Activated CD4-positive, alpha-beta T cell treated with anti-CD3 and anti-CD28 coated beads for 36 hours (primary cell): Measurements from ENCODE around the gene SCN2A. TPM values are rescaled to one million over a fixed set of nuclear protein-coding genes. Genes with fewer than 3 reads are reported as not detected.
"Not testable (repeated sequence)": the region's sequence is repeated elsewhere in the genome, so short reads cannot be mapped to it uniquely, and the experiment has no call there.

Experiments used
- ATAC-seq: fragments of 200-7000 bp; cut with Tn5 transposase; one replicate; pipeline ENCODE4 v1.10.0; 2021; ENCODE audit warnings: mild to moderate bottlenecking, moderate library complexity
- CTCF ChIA-PET: fragments of 350-600 bp; sonication (Branson Sonifier 250); formaldehyde crosslinking; loops from one replicate; lab custom pipeline; 2021; ENCODE audit warnings: antibody characterized with exemption; lab: Charles Lee
- POLR2A ChIA-PET: fragments of 350-600 bp; sonication (Branson Sonifier 250); formaldehyde crosslinking; loops from one replicate; lab custom pipeline; 2021; ENCODE audit warnings: antibody characterized with exemption, inconsistent platforms; lab: Charles Lee
- DNase-seq: peaks from one replicate; pipeline ENCODE4 v3.0.0-alpha.2; 2020
- H3K27ac Mint-ChIP-seq: one replicate; pipeline ENCODE4 v1.8.0; 2021; ENCODE audit warnings: mixed read lengths
- H3K27me3 Mint-ChIP-seq: one replicate; pipeline ENCODE4 v1.8.0; 2021; ENCODE audit warnings: mixed read lengths
- H3K36me3 Mint-ChIP-seq: one replicate; pipeline ENCODE4 v1.8.0; 2021; ENCODE audit warnings: low read depth, mixed read lengths
- H3K4me1 Mint-ChIP-seq: one replicate; pipeline ENCODE4 v1.8.0; 2021; ENCODE audit warnings: mixed read lengths
- H3K4me3 Mint-ChIP-seq: one replicate; pipeline ENCODE4 v1.8.0; 2021; ENCODE audit warnings: mild to moderate bottlenecking, moderate library complexity, mixed read lengths
- H3K9me3 Mint-ChIP-seq: one replicate; pipeline ENCODE4 v1.8.0; 2021; ENCODE audit warnings: low read depth, mixed read lengths
- intact Hi-C, 2 experiments: fragments of 100-400 bp; cut with DNase I in 1 of 2; cut with micrococcal nuclease in 1 of 2; formaldehyde crosslinking; loops; one replicate each; pipeline versions ENCODE4 v1.14.2 to v1.15.1; 2022 to 2024; cut with DNase I, micrococcal nuclease
- total RNA-seq, 2 experiments: library from RNA; stranded (reverse); gene quantifications; one replicate each; pipeline ENCODE4 v1.2.3, GENCODE V29; 2021

Gene SCN2A
- total RNA-seq, 2 experiments from 2014 or later, result 0.07 to 0.14 TPM

DNA sequence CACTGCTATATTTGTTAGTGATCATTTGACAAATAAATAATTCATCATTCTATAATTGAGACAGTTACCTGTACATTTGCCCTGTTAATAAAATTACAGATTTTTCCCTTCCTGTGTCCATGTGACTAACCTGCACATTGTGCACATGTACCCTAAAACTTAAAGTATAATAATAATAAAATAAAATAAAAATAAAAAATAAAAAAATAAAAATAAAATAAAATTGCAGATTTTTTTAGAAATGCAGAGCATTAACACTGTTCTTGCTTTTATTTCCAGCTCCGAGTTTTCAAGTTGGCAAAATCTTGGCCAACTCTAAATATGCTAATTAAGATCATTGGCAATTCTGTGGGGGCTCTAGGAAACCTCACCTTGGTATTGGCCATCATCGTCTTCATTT, 105.1 kb downstream of the SCN2A start:
- H3K27ac Mint-ChIP-seq, DNase-seq, H3K4me3 Mint-ChIP-seq, H3K36me3 Mint-ChIP-seq, POLR2A ChIA-PET, H3K27me3 Mint-ChIP-seq, ATAC-seq, H3K4me1 Mint-ChIP-seq, intact Hi-C loops, H3K9me3 Mint-ChIP-seq: not testable (repeated sequence)
- CTCF ChIA-PET, result interaction anchor here (1.2 kb wide), 1 partner anchor 12 kb away, joined by 3 read pairs; no protein-coding TSS in a partner anchor

DNA sequence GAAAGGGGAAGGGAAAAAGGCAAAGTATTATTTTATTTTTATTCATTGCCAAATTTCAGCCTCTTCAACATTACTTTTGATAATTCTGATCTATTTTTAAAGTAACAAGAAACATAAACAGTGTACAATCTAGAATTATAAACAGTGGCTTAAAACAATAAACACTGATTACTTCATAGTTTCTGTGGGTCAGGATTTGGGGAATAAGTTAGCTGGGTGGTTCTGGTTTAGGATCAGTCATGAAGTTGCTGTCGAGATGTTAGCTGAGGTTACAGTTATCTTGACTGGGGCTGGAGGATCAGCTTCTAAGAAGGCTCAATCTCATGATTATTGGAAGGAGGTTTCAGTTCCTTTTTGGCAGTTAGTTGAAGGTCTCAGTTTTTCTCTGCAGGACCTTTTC, 109.2 kb downstream of the SCN2A start:
- no peaks in the 10 kb centered on the region for H3K27me3 Mint-ChIP-seq
- intact Hi-C loops, result no loop called here
- no peak overlapping the region for H3K4me3 Mint-ChIP-seq
- DNase-seq (no peak), ATAC-seq (no peak)
- ChIA-PET POLR2A (no interaction called here), CTCF (no interaction called here)
- H3K9me3 Mint-ChIP-seq, result no peaks in the 10 kb centered on the region
- H3K36me3 Mint-ChIP-seq, result no peaks in the 10 kb centered on the region
- no peaks in the 10 kb centered on the region for H3K4me1 Mint-ChIP-seq
- no peak overlapping the region for H3K27ac Mint-ChIP-seq

DNA sequence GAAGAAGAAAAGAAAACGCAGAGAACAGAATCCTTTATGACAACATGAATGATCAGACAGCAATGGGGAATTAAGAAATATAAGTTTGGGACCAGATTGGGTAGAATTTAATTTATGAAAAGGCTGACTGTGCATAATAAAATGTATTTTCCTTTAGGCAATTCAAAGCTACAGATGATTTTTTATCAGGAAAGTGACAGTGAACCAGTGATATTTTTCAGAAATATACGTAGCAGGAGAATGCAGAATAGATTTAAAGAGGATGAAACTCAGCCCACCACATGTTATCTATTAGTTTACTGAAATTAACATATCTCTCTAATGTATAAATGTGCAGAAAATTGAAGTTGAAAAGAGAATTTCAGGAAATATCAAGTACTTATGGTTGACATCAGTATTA, 110.0 kb downstream of the SCN2A start:
- H3K27me3 Mint-ChIP-seq, result no peaks in the 10 kb centered on the region
- POLR2A ChIA-PET, result no interaction called here
- no peaks in the 10 kb centered on the region for H3K36me3 Mint-ChIP-seq
- ATAC-seq, result no peak
- intact Hi-C loops, result no loop called here
- H3K9me3 Mint-ChIP-seq, result no peaks in the 10 kb centered on the region
- CTCF ChIA-PET, result no interaction called here
- no peak overlapping the region for H3K4me3 Mint-ChIP-seq
- no peak for DNase-seq
- H3K27ac Mint-ChIP-seq, result no peak overlapping the region
- no peaks in the 10 kb centered on the region for H3K4me1 Mint-ChIP-seq

DNA sequence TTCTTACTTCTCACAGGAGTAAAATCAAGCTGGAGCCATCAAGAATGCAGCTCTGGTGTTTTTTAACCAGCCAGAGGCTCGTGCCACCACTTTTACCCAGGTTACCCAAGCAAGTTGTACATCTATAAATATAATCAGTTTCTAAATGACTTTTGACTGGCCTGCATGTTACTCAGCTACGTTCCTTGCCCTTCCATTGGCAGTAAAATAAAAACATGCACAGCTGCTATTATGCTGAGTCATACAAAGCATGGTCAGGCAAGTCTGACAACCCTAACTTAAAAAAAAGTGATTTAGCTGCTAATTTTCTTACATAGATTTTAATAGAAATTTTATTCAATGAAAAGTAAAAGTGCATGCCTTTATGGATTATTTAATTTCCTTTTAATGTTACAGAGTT, 118.5 kb downstream of the SCN2A start:
- Mint-ChIP-seq H3K36me3 (no peaks in the 10 kb centered on the region), H3K4me1 (no peaks in the 10 kb centered on the region), H3K27me3 (no peaks in the 10 kb centered on the region), H3K4me3 (no peak overlapping the region), H3K9me3 (no peaks in the 10 kb centered on the region), H3K27ac (no peak overlapping the region)
- ChIA-PET CTCF (interaction anchor here (1.8 kb wide), 1 partner anchor 8 kb away, joined by 4 read pairs; no protein-coding TSS in a partner anchor), POLR2A (no interaction called here)
- intact Hi-C loops, result no loop called here
- DNase-seq (no peak), ATAC-seq (no peak)

DNA sequence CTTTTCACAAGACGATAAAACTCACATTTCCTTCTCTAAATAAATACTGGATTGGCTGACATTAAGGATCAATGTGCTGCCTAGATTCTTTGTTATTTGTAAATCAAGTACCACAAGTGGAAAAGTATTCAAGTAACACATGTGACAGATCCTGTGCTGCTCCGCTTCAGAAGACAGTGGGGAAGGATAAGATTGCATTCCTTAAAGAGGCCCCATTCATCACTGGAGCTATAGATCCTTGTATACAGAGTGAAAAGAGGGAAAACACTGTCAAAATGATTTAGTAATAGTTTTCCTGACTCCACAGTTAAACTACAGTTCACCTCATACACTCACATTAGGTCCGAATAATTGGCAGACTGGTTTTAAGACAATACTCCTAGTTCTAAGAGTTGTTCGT, 122.3 kb downstream of the SCN2A start:
- no peak overlapping the region for H3K4me3 Mint-ChIP-seq
- H3K27me3 Mint-ChIP-seq, result no peaks in the 10 kb centered on the region
- H3K36me3 Mint-ChIP-seq, result no peaks in the 10 kb centered on the region
- ChIA-PET POLR2A (no interaction called here), CTCF (no interaction called here)
- ATAC-seq (no peak), DNase-seq (no peak)
- no peaks in the 10 kb centered on the region for H3K9me3 Mint-ChIP-seq
- H3K27ac Mint-ChIP-seq, result no peak overlapping the region
- no peaks in the 10 kb centered on the region for H3K4me1 Mint-ChIP-seq
- intact Hi-C loops, result no loop called here

DNA sequence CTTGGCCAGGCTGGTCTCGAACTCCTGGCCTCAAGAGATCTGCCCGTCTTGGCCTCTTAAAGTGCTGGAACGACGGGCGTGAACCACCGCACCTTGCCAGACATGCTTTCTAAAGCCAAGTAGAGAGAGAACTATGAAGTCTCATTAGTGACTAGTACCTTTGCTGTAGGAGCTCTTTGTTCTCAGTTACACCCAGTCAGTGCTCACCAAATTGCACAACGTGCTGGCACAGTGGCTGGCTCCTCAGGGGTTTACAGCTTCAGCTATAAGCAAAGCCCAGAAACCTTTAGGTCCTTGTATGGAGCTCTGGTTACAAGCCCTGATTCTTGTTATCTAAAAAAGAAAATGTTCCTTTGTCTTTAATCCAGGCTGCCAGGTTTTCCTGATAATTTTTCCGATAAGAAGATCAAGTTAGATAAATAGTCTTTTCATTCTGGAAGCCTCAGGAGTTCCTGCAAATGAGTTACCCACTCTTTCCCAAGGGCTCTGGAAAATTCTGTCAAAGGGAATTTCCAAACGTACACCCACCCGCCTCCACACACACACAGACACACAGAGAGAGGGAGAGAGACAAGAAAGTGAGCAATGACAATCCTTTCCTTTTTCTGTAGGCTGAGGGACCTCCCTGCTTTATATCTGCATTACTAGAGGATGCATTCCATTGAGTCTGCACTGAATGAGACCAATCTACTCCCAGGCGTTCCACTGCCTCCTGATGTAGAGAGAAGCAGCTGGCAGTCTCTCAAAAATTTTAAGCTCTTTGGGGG, 130.1 kb downstream of the SCN2A start:
- DNase-seq (no peak), ATAC-seq (no peak)
- ChIA-PET POLR2A (no interaction called here), CTCF (no interaction called here)
- Mint-ChIP-seq H3K4me1 (no peaks in the 10 kb centered on the region), H3K27me3 (no peaks in the 10 kb centered on the region), H3K36me3 (no peaks in the 10 kb centered on the region), H3K4me3 (no peak overlapping the region), H3K9me3 (no peaks in the 10 kb centered on the region), H3K27ac (no peak overlapping the region)
- intact Hi-C loops, result no loop called here

DNA sequence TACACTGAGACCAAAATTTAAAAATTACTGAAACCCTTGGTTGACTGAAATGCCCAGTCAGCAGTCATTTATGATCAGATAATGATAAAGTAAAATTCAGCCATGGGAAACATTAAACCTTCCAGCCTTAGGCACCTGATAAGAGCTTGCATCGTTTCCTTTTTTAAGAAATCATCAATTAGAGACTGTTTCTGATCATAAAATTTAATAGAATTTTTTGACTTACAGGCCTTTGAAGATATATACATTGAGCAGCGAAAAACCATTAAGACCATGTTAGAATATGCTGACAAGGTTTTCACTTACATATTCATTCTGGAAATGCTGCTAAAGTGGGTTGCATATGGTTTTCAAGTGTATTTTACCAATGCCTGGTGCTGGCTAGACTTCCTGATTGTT, 130.7 kb downstream of the SCN2A start:
- Mint-ChIP-seq H3K9me3 (no peaks in the 10 kb centered on the region), H3K27ac (no peak overlapping the region), H3K27me3 (no peaks in the 10 kb centered on the region), H3K4me1 (no peaks in the 10 kb centered on the region), H3K36me3 (no peaks in the 10 kb centered on the region), H3K4me3 (no peak overlapping the region)
- ATAC-seq (no peak), DNase-seq (no peak)
- ChIA-PET CTCF (no interaction called here), POLR2A (no interaction called here)
- intact Hi-C loops, result no loop called here

DNA sequence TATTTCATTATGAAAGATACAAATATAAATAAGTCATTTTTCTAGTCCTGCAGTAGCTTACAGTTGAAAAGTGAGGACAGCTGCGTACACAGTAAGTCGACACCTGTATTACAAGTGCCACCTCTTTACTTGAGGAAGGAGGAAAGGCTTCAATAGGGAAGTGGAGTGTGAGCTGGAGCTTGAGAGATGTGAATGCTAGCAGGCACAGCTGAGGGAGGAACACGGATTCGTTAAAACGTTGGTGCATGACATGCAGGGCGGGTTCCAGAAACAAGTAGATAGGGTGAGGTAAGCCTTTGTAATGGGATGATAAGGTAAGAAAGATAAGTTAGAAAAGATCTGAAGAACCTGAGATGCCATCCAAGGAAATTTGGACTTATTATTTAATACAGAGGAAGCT, 132.1 kb downstream of the SCN2A start:
- Mint-ChIP-seq H3K4me1 (no peaks in the 10 kb centered on the region), H3K27me3 (no peaks in the 10 kb centered on the region), H3K4me3 (no peak overlapping the region), H3K36me3 (no peaks in the 10 kb centered on the region), H3K27ac (no peak overlapping the region), H3K9me3 (no peaks in the 10 kb centered on the region)
- DNase-seq (no peak), ATAC-seq (no peak)
- ChIA-PET CTCF (no interaction called here), POLR2A (no interaction called here)
- intact Hi-C loops, result no loop called here

DNA sequence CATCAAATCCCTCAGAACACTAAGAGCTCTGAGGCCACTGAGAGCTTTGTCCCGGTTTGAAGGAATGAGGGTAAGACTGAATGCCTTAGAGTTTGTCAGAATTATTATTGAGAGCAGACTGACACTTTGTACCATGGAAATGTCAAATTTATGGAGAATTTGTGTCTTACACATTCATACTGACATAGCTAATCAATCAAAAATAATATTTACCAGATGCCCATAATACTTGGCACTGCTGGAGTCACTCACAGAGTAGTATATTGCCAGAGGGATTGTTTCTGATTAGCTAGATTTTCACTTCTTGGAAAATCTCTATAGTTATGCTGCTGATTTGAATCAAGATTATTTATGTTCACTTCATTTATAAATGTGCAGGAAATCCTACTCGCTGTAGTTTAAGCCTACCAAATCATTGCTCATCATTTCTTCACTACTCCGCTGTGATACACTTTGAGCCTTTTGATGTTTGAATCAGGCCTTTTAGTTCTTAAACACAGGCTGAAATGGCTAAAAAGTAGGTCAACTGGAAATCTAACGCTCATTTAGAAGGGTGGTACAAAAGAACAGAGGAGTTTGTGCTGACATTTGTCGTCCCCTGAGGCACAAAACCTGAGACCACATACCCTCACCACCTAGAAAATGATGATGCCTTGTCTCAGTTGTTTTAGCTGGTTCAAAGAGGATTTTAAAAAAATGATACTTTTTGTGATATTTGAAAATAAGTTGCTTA, 134.2 kb downstream of the SCN2A start:
- no peaks in the 10 kb centered on the region for H3K9me3 Mint-ChIP-seq
- H3K27me3 Mint-ChIP-seq, result no peaks in the 10 kb centered on the region
- no peak overlapping the region for H3K27ac Mint-ChIP-seq
- H3K4me1 Mint-ChIP-seq, result no peaks in the 10 kb centered on the region
- ChIA-PET POLR2A (no interaction called here), CTCF (interaction anchor here (0.6 kb wide), 1 partner anchor 1793 kb away, joined by 3 read pairs; no protein-coding TSS in a partner anchor)
- intact Hi-C loops, result no loop called here
- no peak for DNase-seq
- ATAC-seq, result no peak
- no peaks in the 10 kb centered on the region for H3K36me3 Mint-ChIP-seq
- no peak overlapping the region for H3K4me3 Mint-ChIP-seq

DNA sequence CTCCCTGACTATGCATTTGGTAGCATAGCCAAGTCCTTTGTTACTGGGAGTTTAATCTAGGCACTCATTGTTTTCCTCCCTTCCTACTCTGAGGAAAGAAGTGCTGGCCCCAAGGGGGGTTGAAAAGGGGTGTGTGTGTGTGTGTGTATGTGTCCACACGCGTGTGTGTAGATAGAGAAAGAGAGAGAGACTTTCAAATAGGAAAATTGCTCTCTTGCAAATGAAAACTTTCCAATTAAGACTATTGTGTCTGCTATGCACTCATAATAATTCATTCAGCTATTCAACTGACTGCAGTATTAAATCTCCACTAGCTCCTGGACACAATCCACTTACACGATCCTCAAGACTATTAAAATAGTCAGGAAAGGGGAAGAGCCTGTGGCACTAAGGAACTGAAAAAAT, 137.4 kb downstream of the SCN2A start:
- ChIA-PET POLR2A (no interaction called here), CTCF (no interaction called here)

DNA sequence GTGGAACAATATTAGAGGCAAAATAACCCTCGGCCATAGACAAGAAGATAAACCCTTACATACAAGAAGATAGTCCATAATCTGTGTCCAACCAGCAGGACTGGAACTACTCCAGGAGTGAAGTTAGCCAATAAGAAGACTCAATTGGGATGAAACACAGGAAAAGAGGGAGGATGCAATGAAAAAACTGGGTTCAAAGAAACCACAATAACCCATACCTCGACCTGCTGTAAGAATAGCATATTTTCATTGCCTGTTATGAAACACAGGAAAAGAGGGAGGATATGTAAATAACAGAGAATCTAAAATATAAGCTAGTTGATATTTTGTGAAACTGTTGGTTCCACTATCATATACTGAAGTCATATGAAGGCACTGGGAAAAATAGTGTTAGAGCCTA, 143.1 kb downstream of the SCN2A start:
- no peak for ATAC-seq

More for the DNA sequence above, 137.4 kb downstream of the SCN2A start:
- H3K4me3 Mint-ChIP-seq, result no peak overlapping the region
- DNase-seq (no peak), ATAC-seq (no peak)
- H3K27me3 Mint-ChIP-seq, result no peaks in the 10 kb centered on the region
- no peak overlapping the region for H3K27ac Mint-ChIP-seq
- no peaks in the 10 kb centered on the region for H3K9me3 Mint-ChIP-seq
- intact Hi-C loops, result no loop called here
- H3K4me1 Mint-ChIP-seq, result no peaks in the 10 kb centered on the region
- no peaks in the 10 kb centered on the region for H3K36me3 Mint-ChIP-seq

DNA sequence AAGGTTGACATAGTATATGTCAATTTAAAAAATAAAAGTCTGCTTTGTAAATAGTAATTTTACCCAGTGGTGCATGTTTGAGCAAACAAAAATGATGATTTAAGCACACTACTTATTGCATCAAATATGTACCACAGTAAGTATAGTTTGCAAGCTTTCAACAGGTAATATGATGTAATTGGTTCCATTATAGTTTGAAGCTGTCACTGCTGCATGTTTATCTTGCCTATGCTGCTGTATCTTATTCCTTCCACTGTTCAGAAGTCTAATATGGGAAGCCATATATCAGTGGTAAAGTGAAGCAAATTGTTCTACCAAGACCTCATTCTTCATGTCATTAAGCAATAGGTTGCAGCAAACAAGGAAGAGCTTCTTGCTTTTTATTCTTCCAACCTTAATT, 151.7 kb downstream of the SCN2A start:
- CTCF ChIA-PET, result no interaction called here
- H3K4me3 Mint-ChIP-seq, result no peak overlapping the region

More for the DNA sequence above, 143.1 kb downstream of the SCN2A start:
- Mint-ChIP-seq H3K4me3 (no peak overlapping the region), H3K4me1 (no peaks in the 10 kb centered on the region), H3K27me3 (no peaks in the 10 kb centered on the region), H3K36me3 (no peaks in the 10 kb centered on the region), H3K27ac (no peak overlapping the region), H3K9me3 (no peaks in the 10 kb centered on the region)
- intact Hi-C loops, result no loop called here
- DNase-seq, result no peak
- POLR2A ChIA-PET, result no interaction called here
- CTCF ChIA-PET, result no interaction called here

More for the DNA sequence above, 151.7 kb downstream of the SCN2A start:
- no peak for ATAC-seq
- no peak for DNase-seq
- Mint-ChIP-seq H3K9me3 (no peaks in the 10 kb centered on the region), H3K36me3 (no peaks in the 10 kb centered on the region), H3K27me3 (no peaks in the 10 kb centered on the region), H3K27ac (no peak overlapping the region), H3K4me1 (peaks cover 3% of the 10 kb centered on the region)
- intact Hi-C loops, result no loop called here
- POLR2A ChIA-PET, result no interaction called here
